Aortic smooth muscle cell (primary cell): ENCODE data around the gene NLRP9. TPM values are rescaled to one million over a fixed set of nuclear protein-coding genes. Genes with fewer than 3 reads are reported as not detected.

Experiments used
- total RNA-seq: library from RNA; depleted of rRNA; stranded (reverse); fragments of >200 nt; gene quantifications from 2 replicates; pipeline ENCODE4 v1.2.3, GENCODE V29; 2014

The NLRP9 gene
- not detected in 2 replicates for total RNA-seq

DNA sequence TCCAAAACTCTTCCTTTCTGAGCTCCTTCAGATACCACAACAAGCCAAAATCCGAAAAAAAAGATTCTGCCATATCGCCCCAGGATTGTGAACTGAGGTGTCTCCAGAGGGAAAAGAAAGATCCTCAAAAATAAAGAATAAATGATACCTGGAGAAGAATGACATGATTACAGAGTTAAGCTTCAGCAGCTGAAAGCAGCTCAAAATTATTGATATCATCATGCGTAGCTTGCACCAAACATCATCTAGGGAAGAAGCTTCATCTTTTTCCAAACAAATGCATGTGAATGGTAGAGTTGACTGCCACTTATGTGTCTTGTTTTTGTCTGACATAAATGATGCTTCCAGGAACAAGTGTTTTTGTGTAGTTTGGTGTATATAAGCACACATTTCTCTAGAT, at the start of gene NLRP9:
Gene NLRP9, minus strand, starts transcription at position 101 of the 400 bp plus-strand sequence. Its CDS starts 28 bp downstream, at position 73.

GRCh38 chr19:55768818-55769217, 30.6 kb upstream of the NLRP9 start, which contains the start of gene RFPL4AL1:
RFPL4AL1 (plus strand) TSS chr19:55769118; CDS start chr19:55771805, 2,687 bp downstream.

GRCh38 chr19:55758797-55759196, 20.6 kb upstream of the NLRP9 start, which contains the start of gene RFPL4A:
RFPL4A (plus strand) TSS chr19:55759097; CDS start chr19:55761801, 2,704 bp downstream.

DNA sequence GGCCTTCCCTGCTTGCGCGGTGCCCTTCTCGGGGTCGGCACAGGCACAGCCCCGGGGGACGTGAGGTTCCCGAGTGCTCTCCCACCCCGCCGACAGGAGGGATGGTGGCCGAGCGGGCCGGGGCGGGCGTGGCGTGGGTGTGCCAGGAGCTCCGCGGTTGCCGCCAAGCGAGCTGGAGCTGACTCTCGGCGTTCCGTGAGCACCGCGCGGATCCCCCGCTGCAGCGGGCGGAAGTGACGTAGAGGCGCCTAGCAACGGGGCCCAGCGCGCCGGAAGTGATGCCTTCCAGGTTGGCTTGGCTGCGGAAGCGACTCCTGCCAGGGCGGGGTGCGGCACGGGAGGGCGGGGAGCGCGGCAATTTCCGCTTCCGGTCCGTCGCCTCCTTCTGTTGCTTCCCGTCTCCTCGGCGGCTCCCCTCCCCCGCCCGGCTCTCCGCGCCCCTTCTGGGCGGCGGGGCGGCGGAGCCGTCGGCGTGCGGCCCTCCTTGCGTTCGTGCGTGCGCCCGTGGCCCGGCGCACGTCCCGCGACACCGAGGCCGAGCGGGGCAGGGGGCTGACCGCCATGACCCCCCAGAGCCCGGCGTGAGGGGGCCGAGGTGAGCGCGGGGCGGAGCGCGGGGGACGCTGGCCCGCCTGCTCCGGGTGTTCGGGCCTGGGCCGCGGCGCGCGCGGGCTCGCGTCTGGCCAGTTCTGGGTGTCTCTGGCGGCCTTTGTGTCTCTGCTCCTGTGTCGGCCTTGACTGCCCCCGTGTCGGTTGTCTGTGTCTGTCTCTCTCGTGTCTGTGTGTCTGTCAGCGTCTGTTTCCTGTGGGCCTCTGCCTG, 63.2 kb downstream of the NLRP9 start, which contains the start of gene EPN1:
Gene EPN1, plus strand, starts transcription at position 386 of the 820 bp plus-strand sequence. CDS start 3,402 bp downstream, outside the sequence.

Other genes starting within 250 kb of the NLRP9 start
- gene SSC5D, start 250.0 kb downstream of the NLRP9 start, total RNA-seq, result 12.8 and 30.4 TPM in 2 replicates
- not detected in 2 replicates for gene SBK2, start 201.3 kb downstream of the NLRP9 start, total RNA-seq
- 0.19 TPM in 1 of 2 replicates, not detected in the other for gene SBK3, start 192.9 kb downstream of the NLRP9 start, total RNA-seq
- 2.1 and 3.0 TPM in 2 replicates for gene ZNF579, start 157.6 kb downstream of the NLRP9 start, total RNA-seq
- gene FIZ1, start 138.9 kb downstream of the NLRP9 start, total RNA-seq, result 1.9 and 2.1 TPM in 2 replicates
- 10.1 and 11.9 TPM in 2 replicates for gene ZNF524, start 138.1 kb downstream of the NLRP9 start, total RNA-seq
- 0.66 and 1.3 TPM in 2 replicates for gene ZNF865, start 132.8 kb downstream of the NLRP9 start, total RNA-seq
- gene ZNF784, start 113.8 kb downstream of the NLRP9 start, total RNA-seq, result 3.6 and 3.9 TPM in 2 replicates
- 5.5 and 5.8 TPM in 2 replicates for gene ZNF580, start 97.4 kb downstream of the NLRP9 start, total RNA-seq
- 11.4 and 13.4 TPM in 2 replicates for gene ZNF581, start 94.8 kb downstream of the NLRP9 start, total RNA-seq
- gene CCDC106, start 90.2 kb downstream of the NLRP9 start, total RNA-seq, result 8.9 and 9.5 TPM in 2 replicates
- 87.6 and 108 TPM in 2 replicates for gene U2AF2, start 83.4 kb downstream of the NLRP9 start, total RNA-seq
- 44.5 and 80.6 TPM in 2 replicates for gene EPN1, start 63.2 kb downstream of the NLRP9 start, total RNA-seq
- not detected in 2 replicates for gene RFPL4A, start 20.7 kb upstream of the NLRP9 start, total RNA-seq
- not detected in 2 replicates for gene RFPL4AL1, start 30.7 kb upstream of the NLRP9 start, total RNA-seq
- not detected in 2 replicates for gene NLRP11, start 93.6 kb upstream of the NLRP9 start, total RNA-seq
- gene NLRP4, start 98.1 kb upstream of the NLRP9 start, total RNA-seq, result not detected in 2 replicates
- gene NLRP13, start 193.9 kb upstream of the NLRP9 start, total RNA-seq, result not detected in 2 replicates
- not detected in 2 replicates for gene NLRP8, start 209.4 kb upstream of the NLRP9 start, total RNA-seq
- not detected in 2 replicates for gene NLRP5, start 248.4 kb upstream of the NLRP9 start, total RNA-seq